HepG2 (cell line): ENCODE results near the gene WNK1. TPM values are rescaled to one million over a fixed set of nuclear protein-coding genes. Genes with fewer than 3 reads are reported as not detected.

ENCODE experiments used
- ATAC-seq: fragments of 200-7000 bp; cut with Tn5 transposase; 3 replicates; pipeline ENCODE4 v1.9.1; 2020; ENCODE audit warnings: mild to moderate bottlenecking, moderate library complexity
- BruUV-seq: library from RNA; stranded (reverse); fragments of 400-500 nt; replicated peaks from 2 replicates; lab custom pipeline; 2021; lab: Mats Ljungman, UMichigan
- CTCF ChIA-PET: fragments of 300-600 bp; formaldehyde crosslinking; extraction: SDS; loops from one replicate; lab custom pipeline; 2021; ENCODE audit warnings: low total read pairs, inconsistent platforms, low intra/inter-chr PET ratio; lab: Yijun Ruan, JAX
- POLR2A ChIA-PET: fragments of 350-600 bp; sonication (Branson Sonifier 250); formaldehyde crosslinking; loops from one replicate; lab custom pipeline; 2020; ENCODE audit warnings: antibody characterized with exemption, inconsistent platforms; lab: Yijun Ruan, JAX
- DNase-seq: peaks from one replicate; pipeline ENCODE4 v3.0.0-alpha.2; 2015; ENCODE audit warnings: low spot score
- FAIRE-seq: peaks from 3 replicates; lab custom pipeline; 2011; peaks lifted over from hg19 to GRCh38; lab: Jason Lieb, UNC
- H2AFZ ChIP-seq: one replicate; pipeline ENCODE4 v1.6.1; 2011; ENCODE audit warnings: low read length, inconsistent platforms
- H3K27ac ChIP-seq: fragments of 300-600 bp; 3 replicates; pipeline ENCODE4 v1.8.0; 2011; ENCODE audit warnings: mixed run types, mild to moderate bottlenecking, mixed read lengths, low read length, inconsistent platforms; ENCODE audit not compliant: insufficient read depth; ENCODE audit errors: extremely low read length
- H3K27me3 ChIP-seq, 2 experiments: fragments of 200-600 bp in 1 of 2; 2 replicates in 1 of 2; 3 replicates in 1 of 2; pipeline versions ENCODE4 v1.6.0 to v1.8.0; 2011; ENCODE audit warnings: low read length in 2 of 2, mild to moderate bottlenecking in 2 of 2, moderate library complexity in 2 of 2, inconsistent platforms in 1 of 2; ENCODE audit not compliant: insufficient read depth in 2 of 2, control insufficient read depth in 1 of 2
- H3K36me3 ChIP-seq, 2 experiments: fragments of 200-600 bp in 1 of 2; replicated peaks in 1 of 2; 2 replicates in 1 of 2; 3 replicates in 1 of 2; pipeline versions ENCODE4 v1.5.1 to v1.8.0; 2011; ENCODE audit warnings: low read length in 2 of 2, inconsistent platforms in 1 of 2; ENCODE audit not compliant: insufficient read depth in 2 of 2, control insufficient read depth in 1 of 2
- H3K4me1 ChIP-seq: 2 replicates; pipeline ENCODE4 v1.5.1; 2012; ENCODE audit warnings: low read length, inconsistent platforms; ENCODE audit not compliant: insufficient read depth
- H3K4me2 ChIP-seq: 2 replicates; pipeline ENCODE4 v1.6.0; 2011; ENCODE audit warnings: low read depth, low read length, inconsistent platforms
- H3K4me3 ChIP-seq, 3 experiments: fragments of 200-600 bp in 1 of 3; sonication (generic), shearing (Covaris generic) in 1 of 3; replicated peaks in 1 of 3; 2 replicates each; pipeline ENCODE4 v1.5.1; 2011 to 2016; ENCODE audit warnings: low read length in 3 of 3, inconsistent platforms in 2 of 3, low read depth in 2 of 3, mild to moderate bottlenecking in 2 of 3, control low read depth in 1 of 3, mixed read lengths in 1 of 3; ENCODE audit not compliant: insufficient read depth in 1 of 3
- H3K79me2 ChIP-seq: one replicate; pipeline ENCODE4 v1.6.1; 2011; ENCODE audit warnings: low read length, inconsistent platforms; ENCODE audit not compliant: insufficient read depth
- H3K9ac ChIP-seq: 2 replicates; pipeline ENCODE4 v1.6.0; 2011; ENCODE audit warnings: mild to moderate bottlenecking, low read depth, low read length, inconsistent platforms; ENCODE audit not compliant: insufficient read depth
- H3K9me3 ChIP-seq: 2 replicates; pipeline ENCODE4 v1.5.1; 2012; ENCODE audit warnings: mild to moderate bottlenecking, low read length
- H4K20me1 ChIP-seq: 2 replicates; pipeline ENCODE4 v1.6.0; 2011; ENCODE audit warnings: inconsistent platforms, mild to moderate bottlenecking, low read length, moderate library complexity; ENCODE audit not compliant: insufficient read depth
- FOXJ3 ChIP-seq: sonication (generic); formaldehyde crosslinking; IDR thresholded peaks from 2 replicates; pipeline ENCODE4 v1.4.0; 2020; ENCODE audit warnings: missing genetic modification reagents, mild to moderate bottlenecking, borderline replicate concordance
- HNRNPUL1 ChIP-seq: fragments of 200-400 bp; formaldehyde crosslinking; IDR thresholded peaks from 2 replicates; pipeline ENCODE4 v1.6.1; 2017; ENCODE audit warnings: low read depth, mild to moderate bottlenecking, low read length, moderate library complexity
- RBM22 ChIP-seq: fragments of 200-400 bp; formaldehyde crosslinking; optimal IDR thresholded peaks from 2 replicates; pipeline ENCODE3; 2017; ENCODE audit warnings: mild to moderate bottlenecking, low read length, moderate library complexity
- ZNF275 ChIP-seq: sonication (generic); formaldehyde crosslinking; IDR thresholded peaks from 2 replicates; pipeline ENCODE4 v1.8.0; 2022; ENCODE audit warnings: missing genetic modification reagents, mild to moderate bottlenecking, inconsistent platforms, borderline replicate concordance
- ZNF570 ChIP-seq: sonication (generic); formaldehyde crosslinking; IDR thresholded peaks from 2 replicates; pipeline ENCODE4 v1.4.0; 2020; ENCODE audit warnings: mild to moderate bottlenecking, missing genetic modification reagents, borderline replicate concordance
- ZNF770 ChIP-seq: sonication (generic); formaldehyde crosslinking; IDR thresholded peaks from 2 replicates; pipeline ENCODE4 v1.5.0; 2020; ENCODE audit warnings: mild to moderate bottlenecking, missing genetic modification reagents
- ZSCAN30 ChIP-seq: sonication (generic); formaldehyde crosslinking; IDR thresholded peaks from 2 replicates; pipeline ENCODE4 v1.5.0; 2020; ENCODE audit warnings: mild to moderate bottlenecking, missing genetic modification reagents
- WGBS: methylation state at CpG from one replicate; pipeline ENCODE4 v1.1.6; 2017; ENCODE audit warnings: low lambda C conversion rate; 5-methylcytosine and 5-hydroxymethylcytosine counted together
- in situ Hi-C: cut with HindIII; loops from 2 replicates; pipeline ENCODE4 v1.10.0; 2017; ENCODE audit warnings: low pct_unique_long_range_greater_than_20kb; ENCODE audit not compliant: extremely low pct_ligation_motif_present
- intact Hi-C: fragments of 100-400 bp; cut with micrococcal nuclease; formaldehyde crosslinking; loops from one replicate; pipeline ENCODE4 v1.10.0; 2022; ENCODE audit not compliant: unreplicated experiment
- polyA plus RNA-seq, 8 experiments: library from polyadenylated mRNA; depleted of rRNA in 3 of 8; stranded (reverse) in 7 of 8; unstranded in 1 of 8; fragments of >200 nt; fragmentation: Illumina TruSeq in 4 of 8; extraction: Trizol in 4 of 8; gene quantifications; 2 replicates each; pipeline versions ENCODE4 v1.2.1 to v1.2.3, GENCODE V29; 2011 to 2016; ENCODE audit warnings: low read depth in 4 of 8, missing spikeins in 1 of 8, mixed read lengths in 1 of 8; ENCODE audit not compliant: insufficient read depth in 1 of 8
- total RNA-seq, 5 experiments: library from RNA; depleted of rRNA; stranded (reverse); fragments of >200 nt; fragmentation: Illumina TruSeq; extraction: Trizol; gene quantifications; 2 replicates each; pipeline ENCODE4 v1.2.3, GENCODE V29; 2016; ENCODE audit warnings: low read depth in 1 of 5

The WNK1 gene
- total and polyA plus RNA-seq, 2 of the 13 experiments (the other 11 are each of a cell fraction or from before 2014, with no cell fraction given) = 31.1 to 54.8 TPM

GRCh38 chr12:828726-829395, 76.5 kb downstream of the WNK1 start (continued):
- TF ChIP-seq ZNF570 (CRISPR knock-in tag) (no peak), ZNF275 (CRISPR knock-in tag) (no peak), HNRNPUL1 (no peak), FOXJ3 (CRISPR knock-in tag) (no peak), ZNF770 (CRISPR knock-in tag) (no peak)

GRCh38 chr12:830111-830867, 77.9 kb downstream of the WNK1 start:
- Histone ChIP-seq H3K4me3 (no peak overlapping the region), H3K27ac (no peak overlapping the region), H3K4me2 (no peak overlapping the region), H3K9ac (no peak overlapping the region), H2AFZ (no peak overlapping the region), H3K9me3 (no peaks in the 10 kb centered on the region), H4K20me1 (peaks cover 3% of the 10 kb centered on the region; the same call in 1 of the 2 replicates), H3K4me1 (no peaks in the 10 kb centered on the region), H3K36me3 (peaks cover 12 to 61% of the 10 kb centered on the region in 2 experiments), H3K79me2 (peaks cover 26% of the 10 kb centered on the region), H3K27me3 (no peaks in the 10 kb centered on the region)
- DNase-seq (no peak), ATAC-seq (no peak), FAIRE-seq (no peak)
- intact Hi-C loops (no loop called here), in situ Hi-C loops (no loop called here)
- WGBS = 100% methylated on average over 4 of the region's 4 CpGs
- TF ChIP-seq ZSCAN30 (CRISPR knock-in tag) (no peak), RBM22 (peak; percentile 38)
- BruUV-seq = TSS peak; percentile 21
- POLR2A ChIA-PET = no interaction called here
- CTCF ChIA-PET = no interaction called here
